Measurements from ENCODE around the gene DMD. TPM values are rescaled to one million over a fixed set of nuclear protein-coding genes. Genes with fewer than 3 reads are reported as not detected.

DMD gene
- total RNA-seq, 6 experiments from 2014 or later = 18.7 to 43.4 (median 32.9) TPM

GRCh38 chrX:32408389-32408788 is 803.0 kb downstream of the DMD start:
- TF ChIP-seq POLR2A (IDR thresholded peaks at IDR 0.05) (no peak), CTCF (IDR thresholded peaks at IDR 0.05) (peak in 2 of 4 donors; percentile 13 to 19)
- H3K27me3 ChIP-seq = no peaks in the 10 kb centered on the region
- no peak for ATAC-seq
- no peak for DNase-seq
- H3K4me3 ChIP-seq = no peak overlapping the region
- H3K4me1 ChIP-seq = no peaks in the 10 kb centered on the region
- H3K9me3 ChIP-seq = no peaks in the 10 kb centered on the region
- intact Hi-C loops (cut with DNase I) = no loop called here
- no peaks in the 10 kb centered on the region for H3K36me3 ChIP-seq
- WGBS (ENCODE audit: insufficient coverage, low coverage, low lambda C conversion rate, missing lambda C conversion rate) = 18% methylated on average over 4 of the region's 4 CpGs
- H3K27ac ChIP-seq = no peak overlapping the region

- no peak overlapping the region for H3K4me3 ChIP-seq
- ATAC-seq (no peak), DNase-seq (no peak)
- intact Hi-C loops (cut with DNase I) = no loop called here
- TF ChIP-seq POLR2A (IDR thresholded peaks at IDR 0.05) (no peak), CTCF (IDR thresholded peaks at IDR 0.05) (no peak)
- no peaks in the 10 kb centered on the region for H3K36me3 ChIP-seq
- H3K9me3 ChIP-seq = no peaks in the 10 kb centered on the region
- H3K27me3 ChIP-seq = no peaks in the 10 kb centered on the region
- no peaks in the 10 kb centered on the region for H3K4me1 ChIP-seq
- H3K27ac ChIP-seq = no peak overlapping the region
- 26% methylated on average over 4 of the region's 4 CpGs for WGBS (ENCODE audit: insufficient coverage, low coverage, low lambda C conversion rate, missing lambda C conversion rate)
Observed at GRCh38 chrX:32397562-32398216, 813.7 kb downstream of the DMD start.

GRCh38 chrX:32395878-32396277 is 815.5 kb downstream of the DMD start:
- Histone ChIP-seq H3K36me3 (no peaks in the 10 kb centered on the region), H3K27ac (no peak overlapping the region), H3K27me3 (no peaks in the 10 kb centered on the region), H3K4me3 (no peak overlapping the region), H3K4me1 (no peaks in the 10 kb centered on the region), H3K9me3 (no peaks in the 10 kb centered on the region)
- no peak for DNase-seq
- no peak for ATAC-seq
- TF ChIP-seq CTCF (IDR thresholded peaks at IDR 0.05) (no peak), POLR2A (IDR thresholded peaks at IDR 0.05) (no peak)
- intact Hi-C loops (cut with DNase I) = no loop called here
- 48% methylated on average over 2 of the region's 2 CpGs for WGBS (ENCODE audit: insufficient coverage, low coverage, low lambda C conversion rate, missing lambda C conversion rate)

- TF ChIP-seq CTCF (IDR thresholded peaks at IDR 0.05) = no peak
- no peak for TF ChIP-seq POLR2A (IDR thresholded peaks at IDR 0.05)
- intact Hi-C loops (cut with DNase I) = no loop called here
- ATAC-seq (no peak), DNase-seq (no peak)
- Histone ChIP-seq H3K4me1 (no peaks in the 10 kb centered on the region), H3K9me3 (no peaks in the 10 kb centered on the region), H3K36me3 (no peaks in the 10 kb centered on the region), H3K4me3 (no peak overlapping the region), H3K27me3 (no peaks in the 10 kb centered on the region), H3K27ac (no peak overlapping the region)
- 47% methylated on average over 4 of the region's 4 CpGs for WGBS (ENCODE audit: insufficient coverage, low coverage, low lambda C conversion rate, missing lambda C conversion rate)
Observed at GRCh38 chrX:32392655-32393054, 818.7 kb downstream of the DMD start.
